ENCODE measurements around the gene ARMC9.

GRCh38 chr2:231355508-231356465 lies 157.4 kb downstream of the ARMC9 start:
- TF ChIP-seq EP300 (IDR thresholded peaks at IDR 0.05): no peak
- TF ChIP-seq, protein P1, sequence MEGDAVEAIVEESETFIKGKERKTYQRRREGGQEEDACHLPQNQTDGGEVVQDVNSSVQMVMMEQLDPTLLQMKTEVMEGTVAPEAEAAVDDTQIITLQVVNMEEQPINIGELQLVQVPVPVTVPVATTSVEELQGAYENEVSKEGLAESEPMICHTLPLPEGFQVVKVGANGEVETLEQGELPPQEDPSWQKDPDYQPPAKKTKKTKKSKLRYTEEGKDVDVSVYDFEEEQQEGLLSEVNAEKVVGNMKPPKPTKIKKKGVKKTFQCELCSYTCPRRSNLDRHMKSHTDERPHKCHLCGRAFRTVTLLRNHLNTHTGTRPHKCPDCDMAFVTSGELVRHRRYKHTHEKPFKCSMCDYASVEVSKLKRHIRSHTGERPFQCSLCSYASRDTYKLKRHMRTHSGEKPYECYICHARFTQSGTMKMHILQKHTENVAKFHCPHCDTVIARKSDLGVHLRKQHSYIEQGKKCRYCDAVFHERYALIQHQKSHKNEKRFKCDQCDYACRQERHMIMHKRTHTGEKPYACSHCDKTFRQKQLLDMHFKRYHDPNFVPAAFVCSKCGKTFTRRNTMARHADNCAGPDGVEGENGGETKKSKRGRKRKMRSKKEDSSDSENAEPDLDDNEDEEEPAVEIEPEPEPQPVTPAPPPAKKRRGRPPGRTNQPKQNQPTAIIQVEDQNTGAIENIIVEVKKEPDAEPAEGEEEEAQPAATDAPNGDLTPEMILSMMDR (IDR thresholded peaks at IDR 0.05): no peak

All from upper lobe of left lung (tissue), 4 donors.